GM23248 (cell line): ENCODE measurements around the gene TEPSIN.

ENCODE experiments used
- EZH2 ChIP-seq: fragments of 200-600 bp; sonication (generic); IDR thresholded peaks from 2 replicates; pipeline ENCODE4 v1.6.1; 2018; ENCODE audit warnings: antibody characterized with exemption, mild to moderate bottlenecking; ENCODE audit not compliant: insufficient read depth, poor library complexity, severe bottlenecking
- EZH2phosphoT487 ChIP-seq: fragments of 200-600 bp; sonication (generic); IDR thresholded peaks from 2 replicates; pipeline ENCODE4 v1.6.1; 2018; ENCODE audit warnings: antibody characterized with exemption, moderate library complexity, mild to moderate bottlenecking, low read depth; ENCODE audit not compliant: insufficient read depth

GRCh38 chr17:81246343-81246670, 7.5 kb upstream of the TEPSIN start:
- TF ChIP-seq EZH2 = no peak
- TF ChIP-seq EZH2phosphoT487 = no peak
